Bone marrow (tissue), 2 donors: ENCODE data around the gene ABCB10.
"Not testable (repeated sequence)": the region's sequence is repeated elsewhere in the genome, so short reads cannot be mapped to it uniquely, and the experiment has no call there.

Experiments used
- DNase-seq, 2 donors: peaks; one replicate each; lab custom pipeline; 2025; lab: John Stamatoyannopoulos, UW

ABCB10 gene

GRCh38 chr1:229572286-229572685 is 13.8 kb upstream of the ABCB10 start:
- no peak for DNase-seq

- no peak for DNase-seq
Measured at GRCh38 chr1:229570891-229571516, 12.5 kb upstream of the ABCB10 start.

GRCh38 chr1:229570305-229570704 is 11.8 kb upstream of the ABCB10 start:
- no peak for DNase-seq

GRCh38 chr1:229567109-229567868 is 8.8 kb upstream of the ABCB10 start:
- DNase-seq: no peak

- DNase-seq: no peak
Measured at GRCh38 chr1:229563701-229564100, 5.2 kb upstream of the ABCB10 start.

GRCh38 chr1:229563241-229563640 is 4.7 kb upstream of the ABCB10 start:
- DNase-seq: no peak

- no peak for DNase-seq
Measured at GRCh38 chr1:229562686-229563085, 4.2 kb upstream of the ABCB10 start.

GRCh38 chr1:229561141-229561540 is 2.6 kb upstream of the ABCB10 start:
- no peak for DNase-seq

- DNase-seq: not testable (repeated sequence)
Measured at GRCh38 chr1:229560124-229560523, 1.6 kb upstream of the ABCB10 start.

GRCh38 chr1:229559336-229559801 is 862 bp upstream of the ABCB10 start:
- not testable (repeated sequence) for DNase-seq

- peak in 1 of 2 donors; percentile 33 for DNase-seq
Measured at GRCh38 chr1:229557913-229558414, 543 bp downstream of the ABCB10 start.

GRCh38 chr1:229557200-229557850 is 1.2 kb downstream of the ABCB10 start:
- DNase-seq: no peak

- DNase-seq: no peak
Measured at GRCh38 chr1:229554886-229555621, 3.5 kb downstream of the ABCB10 start.

GRCh38 chr1:229553621-229554130 is 4.8 kb downstream of the ABCB10 start:
- DNase-seq: no peak

- DNase-seq: no peak
Measured at GRCh38 chr1:229552732-229553131, 5.8 kb downstream of the ABCB10 start.

GRCh38 chr1:229550812-229551567 is 7.5 kb downstream of the ABCB10 start:
- no peak for DNase-seq

- DNase-seq: no peak
Measured at GRCh38 chr1:229547542-229547941, 11.0 kb downstream of the ABCB10 start.

- DNase-seq: no peak
Measured at GRCh38 chr1:229544587-229544986, 13.9 kb downstream of the ABCB10 start.

- DNase-seq: no peak
Measured at GRCh38 chr1:229539863-229540506, 18.5 kb downstream of the ABCB10 start.

GRCh38 chr1:229538945-229539344 is 19.6 kb downstream of the ABCB10 start:
- no peak for DNase-seq

- DNase-seq: no peak
Measured at GRCh38 chr1:229537894-229538293, 20.6 kb downstream of the ABCB10 start.
